SK-N-SH (cell line): Measurements from ENCODE around the gene ABCA1. TPM values are rescaled to one million over a fixed set of nuclear protein-coding genes. Genes with fewer than 3 reads are reported as not detected.

Source experiments
- CTCF ChIA-PET: fragments of 300-600, 350-600 bp; formaldehyde crosslinking; extraction: SDS; loops from one replicate; lab custom pipeline; 2021; lab: Yijun Ruan, JAX
- POLR2A ChIA-PET: fragments of 350-600 bp; sonication (Branson Sonifier 250); formaldehyde crosslinking; extraction: SDS; loops from one replicate; lab custom pipeline; 2020; ENCODE audit warnings: antibody characterized with exemption, inconsistent platforms; lab: Yijun Ruan, JAX
- DNase-seq: peaks from one replicate; pipeline ENCODE4 v3.0.0; 2012
- H2AFZ ChIP-seq: fragments of 200-600 bp; sonication (generic); 2 replicates; pipeline ENCODE4 v1.8.1; 2016; ENCODE audit warnings: antibody characterized with exemption, mild to moderate bottlenecking, low read depth
- H3F3A ChIP-seq: fragments of 200-600 bp; sonication (generic); replicated peaks from 2 replicates; pipeline ENCODE3; 2016; ENCODE audit warnings: antibody characterized with exemption, mild to moderate bottlenecking; ENCODE audit not compliant: insufficient read depth
- H3K27ac ChIP-seq, 2 experiments: fragments of 200-500 bp in 1 of 2; fragments of 200-600 bp in 1 of 2; sonication (Bioruptor generic) in 1 of 2; sonication (generic), shearing (Covaris generic) in 1 of 2; 2 replicates each; pipeline versions ENCODE4 v1.5.1 to v1.6.1; 2014 to 2016; ENCODE audit warnings: low read depth in 2 of 2, inconsistent platforms in 1 of 2, low read length in 1 of 2, mild to moderate bottlenecking in 1 of 2, mixed read lengths in 1 of 2
- H3K27me3 ChIP-seq: fragments of 200-600 bp; sonication (generic), shearing (Covaris generic); 2 replicates; pipeline ENCODE4 v1.6.1; 2016; ENCODE audit warnings: mixed run types; ENCODE audit not compliant: insufficient read depth
- H3K36me3 ChIP-seq, 2 experiments: fragments of 200-500 bp in 1 of 2; fragments of 200-600 bp in 1 of 2; sonication (Bioruptor generic) in 1 of 2; sonication (generic) in 1 of 2; replicated peaks in 1 of 2; 2 replicates each; pipeline versions ENCODE3 to v1.5.1; 2014 to 2016; ENCODE audit warnings: low read length in 1 of 2, mild to moderate bottlenecking in 1 of 2; ENCODE audit not compliant: insufficient read depth in 2 of 2, control insufficient read depth in 1 of 2
- H3K4me1 ChIP-seq, 2 experiments: fragments of 200-500 bp in 1 of 2; fragments of 200-600 bp in 1 of 2; sonication (Bioruptor generic) in 1 of 2; sonication (generic), shearing (Covaris generic) in 1 of 2; 2 replicates each; pipeline versions ENCODE4 v1.5.1 to v1.6.1; 2014 to 2016; ENCODE audit warnings: low read depth in 1 of 2, low read length in 1 of 2, mixed run types in 1 of 2; ENCODE audit not compliant: insufficient read depth in 2 of 2, control insufficient read depth in 1 of 2
- H3K4me2 ChIP-seq: fragments of 200-600 bp; sonication (generic), shearing (Covaris generic); 2 replicates; pipeline ENCODE4 v1.6.1; 2017; ENCODE audit warnings: mixed run types
- H3K4me3 ChIP-seq, 2 experiments: fragments of 200-500 bp in 1 of 2; fragments of 200-600 bp in 1 of 2; sonication (Bioruptor generic) in 1 of 2; sonication (generic), shearing (Covaris generic) in 1 of 2; 2 replicates each; pipeline versions ENCODE4 v1.5.1 to v1.8.1; 2014 to 2016; ENCODE audit warnings: low read depth in 2 of 2, inconsistent platforms in 1 of 2, low read length in 1 of 2, mild to moderate bottlenecking in 1 of 2, mixed read lengths in 1 of 2, moderate library complexity in 1 of 2
- H3K79me2 ChIP-seq: fragments of 200-600 bp; sonication (generic); 2 replicates; pipeline ENCODE4 v1.8.1; 2017; ENCODE audit warnings: mild to moderate bottlenecking; ENCODE audit not compliant: insufficient read depth
- H3K9ac ChIP-seq: fragments of 200-600 bp; sonication (generic); 2 replicates; pipeline ENCODE4 v1.6.1; 2017; ENCODE audit warnings: mixed run types
- H3K9me2 ChIP-seq: fragments of 200-600 bp; sonication (generic); 2 replicates; pipeline ENCODE4 v1.6.1; 2017; ENCODE audit warnings: mixed run types
- H3K9me3 ChIP-seq: fragments of 200-600 bp; sonication (generic); 2 replicates; pipeline ENCODE4 v1.6.1; 2017; ENCODE audit warnings: mixed run types, mild to moderate bottlenecking, moderate library complexity
- H4K20me1 ChIP-seq: fragments of 200-600 bp; sonication (generic); 2 replicates; pipeline ENCODE4 v1.6.1; 2017; ENCODE audit warnings: mild to moderate bottlenecking, mixed run types; ENCODE audit not compliant: insufficient read depth
- CHD2 ChIP-seq: fragments of 150-350 bp; IDR thresholded peaks from 2 replicates; pipeline ENCODE4 v1.6.1; 2018; ENCODE audit warnings: low read length; ENCODE audit not compliant: partially characterized antibody
- EP300 ChIP-seq, 2 experiments: IDR thresholded peaks; 2 replicates each; pipeline versions ENCODE4 v1.4.0 to v1.6.1; 2012; ENCODE audit warnings: borderline replicate concordance in 1 of 2, low read depth in 1 of 2, low read length in 1 of 2
- FOXM1 ChIP-seq: IDR thresholded peaks from 2 replicates; pipeline ENCODE4 v1.4.0; 2012; ENCODE audit warnings: low read depth, mild to moderate bottlenecking
- GABPA ChIP-seq: IDR thresholded peaks from 2 replicates; pipeline ENCODE4 v1.4.0; 2012; ENCODE audit warnings: low read depth, mild to moderate bottlenecking
- JUND ChIP-seq: IDR thresholded peaks from 2 replicates; pipeline ENCODE4 v1.4.0; 2012
- NFIC ChIP-seq: IDR thresholded peaks from 2 replicates; pipeline ENCODE4 v1.4.0; 2012; ENCODE audit warnings: borderline replicate concordance
- PBX3 ChIP-seq: IDR thresholded peaks from 2 replicates; pipeline ENCODE4; 2012
- POLR2AphosphoS5 ChIP-seq: IDR thresholded peaks from 2 replicates; pipeline ENCODE4 v1.6.1; 2012; ENCODE audit warnings: low read depth, low read length
- RCOR1 ChIP-seq: fragments of 150-350 bp; IDR thresholded peaks from 2 replicates; pipeline ENCODE4 v1.6.1; 2017; ENCODE audit warnings: antibody characterized with exemption, low read length
- REST ChIP-seq: IDR thresholded peaks from 2 replicates; pipeline ENCODE4 v1.6.1; 2012; ENCODE audit warnings: mild to moderate bottlenecking, low read depth, low read length, moderate library complexity
- RFX5 ChIP-seq: IDR thresholded peaks from 2 replicates; pipeline ENCODE4 v1.6.1; 2012; ENCODE audit warnings: mild to moderate bottlenecking, improper control_type of control experiment, low read length
- RXRA ChIP-seq: IDR thresholded peaks from 2 replicates; pipeline ENCODE4 v1.4.0; 2012; ENCODE audit warnings: low read depth, mild to moderate bottlenecking, borderline replicate concordance
- TCF12 ChIP-seq: IDR thresholded peaks from 2 replicates; pipeline ENCODE4 v1.4.0; 2012
- USF2 ChIP-seq: fragments of 150-350 bp; IDR thresholded peaks from 2 replicates; pipeline ENCODE4 v1.6.1; 2017; ENCODE audit warnings: antibody characterized with exemption, low read length, low read depth, borderline replicate concordance
- YY1 ChIP-seq: IDR thresholded peaks from 2 replicates; pipeline ENCODE4 v1.4.0; 2012; ENCODE audit warnings: low read depth, mild to moderate bottlenecking
- polyA plus RNA-seq, 3 experiments: library from polyadenylated mRNA; depleted of rRNA; stranded (reverse); fragments of >200 nt; gene quantifications; 2 replicates each; pipeline ENCODE4 v1.2.3, GENCODE V29; 2012

ABCA1 gene
- polyA plus RNA-seq, 1 of the 3 experiments (the other 2 are of a cell fraction): 5.3 TPM

GRCh38 chr9:104977580-104977979 is 49.6 kb upstream of the ABCA1 start:
- no peaks in the 10 kb centered on the region for H3K4me1 ChIP-seq
- DNase-seq: no peak
- CTCF ChIA-PET: no interaction called here

More at GRCh38 chr9:104977580-104977979, 49.6 kb upstream of the ABCA1 start:
- H2AFZ ChIP-seq: no peak overlapping the region
- no peaks in the 10 kb centered on the region for H3K36me3 ChIP-seq
- H3K79me2 ChIP-seq: no peaks in the 10 kb centered on the region
- H3K9ac ChIP-seq: no peak overlapping the region
- no peaks in the 10 kb centered on the region for H3K27me3 ChIP-seq
- H3K9me3 ChIP-seq: no peaks in the 10 kb centered on the region
- H3K9me2 ChIP-seq: no peaks in the 10 kb centered on the region
- H3K4me3 ChIP-seq: no peak overlapping the region
- TF ChIP-seq PBX3 (no peak), RCOR1 (no peak), YY1 (no peak), JUND (no peak), RXRA (no peak), POLR2AphosphoS5 (no peak), TCF12 (no peak), REST (no peak), CHD2 (no peak), GABPA (no peak), FOXM1 (no peak), USF2 (no peak), RFX5 (no peak), EP300 (IDR thresholded peaks at IDR 0.05; ENCODE audit: borderline replicate concordance in 1 of 2, low read depth in 1 of 2, low read length in 1 of 2) (no peak), NFIC (no peak)
- H3K27ac ChIP-seq: no peak overlapping the region
- H3K4me2 ChIP-seq: no peak overlapping the region
- POLR2A ChIA-PET: no interaction called here
- H4K20me1 ChIP-seq: no peaks in the 10 kb centered on the region
- no peaks in the 10 kb centered on the region for H3F3A ChIP-seq
